PC-3 (cell line): ENCODE measurements around the gene CEL.

Experiments used
- EZH2 ChIP-seq: fragments of 300-600 bp; sonication (generic); IDR thresholded peaks from one replicate; pipeline ENCODE4 v1.6.1; 2017; ENCODE audit warnings: antibody characterized with exemption, mild to moderate bottlenecking, low read length; ENCODE audit not compliant: unreplicated experiment
- EZH2phosphoT487 ChIP-seq: fragments of 300-600 bp; sonication (generic); IDR thresholded peaks from 2 replicates; pipeline ENCODE4 v1.6.1; 2018; ENCODE audit warnings: mild to moderate bottlenecking, antibody characterized with exemption, low read length, borderline replicate concordance
- TF ChIP-seq, protein P1 (sequence below): fragments of 300-600 bp; sonication (generic); conservative IDR thresholded peaks from 2 replicates; pipeline ENCODE4 v1.5.1; 2017; ENCODE audit warnings: antibody characterized with exemption, low read depth, mild to moderate bottlenecking, low read length

DNA sequence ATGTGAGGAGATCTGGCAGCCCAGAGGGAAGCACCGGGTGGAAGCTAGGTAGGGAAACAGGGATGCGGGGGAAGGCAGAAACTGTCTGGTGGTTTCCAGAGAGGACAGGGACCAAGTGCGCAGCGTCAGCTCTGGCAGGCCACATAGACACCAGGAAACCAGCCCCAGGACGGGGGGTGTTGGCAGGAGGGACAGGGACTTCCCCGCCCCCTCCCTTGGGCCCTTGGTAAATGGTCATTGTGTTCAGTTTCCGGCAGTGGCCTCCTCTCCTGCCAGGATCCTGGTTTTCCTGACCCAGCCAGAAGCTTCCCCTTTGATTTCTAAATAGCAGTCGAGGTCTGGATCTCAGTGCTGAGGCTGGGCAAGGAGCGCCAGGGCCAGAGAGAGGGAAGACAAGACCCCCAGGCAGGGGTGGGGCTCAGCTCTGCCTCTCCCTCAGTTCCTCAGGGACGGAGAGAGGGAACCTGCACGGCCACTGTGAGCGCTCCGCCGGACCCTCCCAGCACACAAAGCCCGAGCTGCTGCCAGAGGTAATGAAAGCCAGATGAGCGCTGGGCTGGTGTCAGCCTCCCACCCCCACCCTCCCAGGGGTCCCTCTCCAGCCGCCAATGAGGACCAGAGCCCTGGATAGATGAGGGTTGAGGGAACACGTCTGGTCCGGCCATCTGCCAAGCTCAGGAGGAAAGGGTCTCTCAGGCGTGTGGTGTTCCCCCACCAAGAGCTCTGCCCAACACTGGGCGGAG lies 57.5 kb downstream of the CEL start:
- TF ChIP-seq, protein P1, sequence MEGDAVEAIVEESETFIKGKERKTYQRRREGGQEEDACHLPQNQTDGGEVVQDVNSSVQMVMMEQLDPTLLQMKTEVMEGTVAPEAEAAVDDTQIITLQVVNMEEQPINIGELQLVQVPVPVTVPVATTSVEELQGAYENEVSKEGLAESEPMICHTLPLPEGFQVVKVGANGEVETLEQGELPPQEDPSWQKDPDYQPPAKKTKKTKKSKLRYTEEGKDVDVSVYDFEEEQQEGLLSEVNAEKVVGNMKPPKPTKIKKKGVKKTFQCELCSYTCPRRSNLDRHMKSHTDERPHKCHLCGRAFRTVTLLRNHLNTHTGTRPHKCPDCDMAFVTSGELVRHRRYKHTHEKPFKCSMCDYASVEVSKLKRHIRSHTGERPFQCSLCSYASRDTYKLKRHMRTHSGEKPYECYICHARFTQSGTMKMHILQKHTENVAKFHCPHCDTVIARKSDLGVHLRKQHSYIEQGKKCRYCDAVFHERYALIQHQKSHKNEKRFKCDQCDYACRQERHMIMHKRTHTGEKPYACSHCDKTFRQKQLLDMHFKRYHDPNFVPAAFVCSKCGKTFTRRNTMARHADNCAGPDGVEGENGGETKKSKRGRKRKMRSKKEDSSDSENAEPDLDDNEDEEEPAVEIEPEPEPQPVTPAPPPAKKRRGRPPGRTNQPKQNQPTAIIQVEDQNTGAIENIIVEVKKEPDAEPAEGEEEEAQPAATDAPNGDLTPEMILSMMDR, result no peak
- TF ChIP-seq EZH2, result no peak
- no peak for TF ChIP-seq EZH2phosphoT487
